ENCODE results near the gene JPH2. TPM values are rescaled to one million over a fixed set of nuclear protein-coding genes. Genes with fewer than 3 reads are reported as not detected.

Gene JPH2
- total RNA-seq, 1 donor from 2014 or later = 0.07 TPM

GRCh38 chr20:44081476-44081875 lies 105.5 kb downstream of the JPH2 start:
- Mint-ChIP-seq H3K9me3 (no peaks in the 10 kb centered on the region), H3K27ac (ENCODE audit: unreplicated experiment) (no peak overlapping the region), H3K4me3 (no peak overlapping the region), H3K27me3 (ENCODE audit: low read depth) (no peaks in the 10 kb centered on the region), H3K36me3 (ENCODE audit: low read depth) (no peaks in the 10 kb centered on the region), H3K4me1 (no peaks in the 10 kb centered on the region)
- no peak for TF ChIP-seq CTCF (conservative IDR thresholded peaks at IDR 0.05)
- no peak for DNase-seq (ENCODE audit: low read depth, low spot score)

- peak; percentile 99 for TF ChIP-seq CTCF (conservative IDR thresholded peaks at IDR 0.05)
- no peak overlapping the region for H3K27ac Mint-ChIP-seq (ENCODE audit: unreplicated experiment)
Observed at GRCh38 chr20:44080646-44081267, 106.2 kb downstream of the JPH2 start.

GRCh38 chr20:44080064-44080463 lies 106.9 kb downstream of the JPH2 start:
- Mint-ChIP-seq H3K4me1 (peaks cover under 1% of the 10 kb centered on the region), H3K27ac (ENCODE audit: unreplicated experiment) (no peak overlapping the region), H3K9me3 (no peaks in the 10 kb centered on the region), H3K4me3 (no peak overlapping the region), H3K36me3 (ENCODE audit: low read depth) (no peaks in the 10 kb centered on the region), H3K27me3 (ENCODE audit: low read depth) (no peaks in the 10 kb centered on the region)
- TF ChIP-seq CTCF (conservative IDR thresholded peaks at IDR 0.05) = no peak
- DNase-seq (ENCODE audit: low read depth, low spot score) = no peak

More at GRCh38 chr20:44080646-44081267, 106.2 kb downstream of the JPH2 start:
- Mint-ChIP-seq H3K4me1 (no peaks in the 10 kb centered on the region), H3K27me3 (ENCODE audit: low read depth) (no peaks in the 10 kb centered on the region), H3K4me3 (no peak overlapping the region), H3K9me3 (no peaks in the 10 kb centered on the region), H3K36me3 (ENCODE audit: low read depth) (no peaks in the 10 kb centered on the region)
- peak; percentile 70 for DNase-seq (ENCODE audit: low read depth, low spot score)

GRCh38 chr20:44079291-44079690 lies 107.7 kb downstream of the JPH2 start:
- no peak for TF ChIP-seq CTCF (conservative IDR thresholded peaks at IDR 0.05)
- DNase-seq (ENCODE audit: low read depth, low spot score) = no peak
- H3K9me3 Mint-ChIP-seq = no peaks in the 10 kb centered on the region
- no peaks in the 10 kb centered on the region for H3K36me3 Mint-ChIP-seq (ENCODE audit: low read depth)
- H3K27me3 Mint-ChIP-seq (ENCODE audit: low read depth) = no peaks in the 10 kb centered on the region
- H3K4me3 Mint-ChIP-seq = no peak overlapping the region
- H3K27ac Mint-ChIP-seq (ENCODE audit: unreplicated experiment) = no peak overlapping the region
- H3K4me1 Mint-ChIP-seq = peaks cover 8% of the 10 kb centered on the region

DNA sequence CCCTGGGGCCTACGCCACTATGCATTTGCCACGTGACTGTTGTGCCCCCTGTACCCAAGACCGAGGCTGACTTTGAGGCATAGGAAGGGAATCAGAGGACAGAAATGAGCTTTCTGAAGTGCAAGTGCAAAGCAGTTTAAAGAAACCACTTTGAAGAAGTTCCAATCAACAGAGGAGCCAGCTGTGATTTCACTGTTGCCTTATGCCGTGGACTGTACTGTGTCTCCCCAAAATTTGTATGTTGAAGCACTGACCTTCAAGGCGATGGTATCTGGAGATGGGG lies 111.1 kb downstream of the JPH2 start:
- H3K9me3 Mint-ChIP-seq = no peaks in the 10 kb centered on the region

More for the DNA sequence above, 111.1 kb downstream of the JPH2 start:
- no peak overlapping the region for H3K4me3 Mint-ChIP-seq
- H3K27me3 Mint-ChIP-seq (ENCODE audit: low read depth) = no peaks in the 10 kb centered on the region
- DNase-seq (ENCODE audit: low read depth, low spot score) = no peak
- peaks cover 11% of the 10 kb centered on the region for H3K4me1 Mint-ChIP-seq
- H3K27ac Mint-ChIP-seq (ENCODE audit: unreplicated experiment) = no peak overlapping the region
- TF ChIP-seq CTCF (conservative IDR thresholded peaks at IDR 0.05) = no peak
- H3K36me3 Mint-ChIP-seq (ENCODE audit: low read depth) = no peaks in the 10 kb centered on the region
